ENCODE data around the gene NOL12.
A peak's percentile ranks its signal among the peaks of the same experiment; 100 is the strongest.

NOL12 gene

GRCh38 chr22:37659897-37660708, 26.0 kb upstream of the NOL12 start:
- DNase-seq = no peak

DNA sequence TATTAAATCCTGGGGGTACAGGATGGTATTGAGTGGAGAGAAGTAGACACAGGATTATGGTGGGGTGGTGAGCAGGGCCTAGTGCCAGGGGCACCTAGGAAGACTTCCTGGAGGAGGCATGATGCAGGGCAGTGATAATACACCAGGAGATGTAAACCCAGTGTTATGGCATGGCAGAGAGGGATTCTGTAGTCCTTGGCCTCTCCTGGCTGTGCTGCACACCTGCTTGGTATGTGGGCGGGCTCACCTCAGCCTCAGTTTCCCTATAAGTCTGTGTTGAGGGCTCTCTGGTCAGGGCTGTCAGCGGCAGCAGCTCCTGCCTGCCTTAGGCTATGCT, 25.5 kb upstream of the NOL12 start:
- no peak for DNase-seq

DNA sequence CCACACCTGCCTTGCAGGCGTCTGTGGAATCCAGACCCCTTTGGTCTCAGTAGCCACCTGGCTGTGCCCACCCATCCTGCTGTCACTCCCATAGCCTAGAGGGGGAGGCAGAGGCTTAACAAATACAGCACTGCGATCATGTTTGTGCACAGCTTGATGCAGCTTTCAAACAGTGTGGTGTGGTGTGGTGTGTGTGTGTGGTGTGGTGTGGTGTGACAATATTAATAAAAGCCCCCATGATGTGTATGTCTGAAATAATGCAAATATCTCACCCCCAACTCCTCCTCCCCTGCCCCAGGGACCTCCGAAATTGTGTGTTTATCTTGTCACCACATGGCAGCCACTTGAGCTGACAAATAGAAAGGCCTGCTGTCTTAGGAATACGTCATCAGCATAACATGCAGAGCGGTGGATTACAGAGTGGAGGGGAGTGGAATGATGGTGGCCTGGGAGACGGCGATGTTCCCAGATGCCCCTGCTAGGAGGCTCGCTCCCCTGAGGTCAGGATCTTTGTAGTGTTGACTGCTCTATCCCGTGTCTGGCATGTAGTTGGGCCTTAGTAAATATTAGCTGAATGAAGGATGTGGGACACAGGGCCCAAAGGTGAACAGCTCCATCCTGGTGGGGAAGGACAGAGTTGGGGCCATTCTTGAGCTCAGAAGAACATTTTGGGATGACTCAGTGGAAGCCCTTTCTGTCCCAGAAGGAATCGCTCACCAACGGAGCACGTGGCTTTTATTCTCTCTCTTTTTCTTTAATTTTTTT, 24.8 kb upstream of the NOL12 start:
- peak; percentile 25 for DNase-seq

DNA sequence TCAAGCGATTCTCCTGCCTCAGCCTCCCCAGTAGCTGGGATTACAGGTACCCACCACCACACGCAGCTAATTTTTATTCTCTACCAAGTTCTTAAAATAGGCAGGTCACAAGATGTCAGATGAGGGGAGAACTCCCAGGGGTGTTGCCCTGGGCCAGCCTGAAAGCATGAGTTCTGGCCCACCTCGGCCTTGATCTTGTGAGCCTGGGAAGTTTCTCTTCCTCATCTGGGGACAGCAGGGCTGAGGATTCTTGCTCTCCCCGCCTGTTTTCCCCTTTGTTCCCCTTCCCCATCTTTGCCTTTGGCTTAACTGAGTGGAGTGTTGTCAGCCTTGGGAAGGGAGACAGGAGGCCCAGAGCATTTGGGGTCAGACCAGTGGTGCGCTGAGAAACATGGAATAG, 24.1 kb upstream of the NOL12 start:
- no peak for DNase-seq

- no peak for DNase-seq
Measured at GRCh38 chr22:37663521-37664140, 22.5 kb upstream of the NOL12 start.

GRCh38 chr22:37664249-37665101, 21.7 kb upstream of the NOL12 start:
- no peak for DNase-seq

DNA sequence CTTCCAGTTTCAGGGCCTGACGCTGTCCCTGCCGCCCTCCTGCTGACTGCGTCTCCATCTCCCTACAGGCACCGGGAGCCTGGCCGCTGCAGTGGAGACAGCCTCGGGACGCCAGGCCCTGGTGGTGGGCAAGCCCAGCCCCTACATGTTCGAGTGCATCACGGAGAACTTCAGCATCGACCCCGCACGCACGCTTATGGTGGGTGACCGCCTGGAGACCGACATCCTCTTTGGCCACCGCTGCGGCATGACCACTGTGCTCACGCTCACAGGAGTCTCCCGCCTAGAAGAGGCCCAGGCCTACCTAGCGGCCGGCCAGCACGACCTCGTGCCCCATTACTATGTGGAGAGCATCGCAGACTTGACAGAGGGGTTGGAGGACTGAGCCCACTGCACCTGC, 20.7 kb upstream of the NOL12 start:
- DNase-seq = no peak

- no peak for DNase-seq
Measured at GRCh38 chr22:37669586-37669985, 16.6 kb upstream of the NOL12 start.

DNA sequence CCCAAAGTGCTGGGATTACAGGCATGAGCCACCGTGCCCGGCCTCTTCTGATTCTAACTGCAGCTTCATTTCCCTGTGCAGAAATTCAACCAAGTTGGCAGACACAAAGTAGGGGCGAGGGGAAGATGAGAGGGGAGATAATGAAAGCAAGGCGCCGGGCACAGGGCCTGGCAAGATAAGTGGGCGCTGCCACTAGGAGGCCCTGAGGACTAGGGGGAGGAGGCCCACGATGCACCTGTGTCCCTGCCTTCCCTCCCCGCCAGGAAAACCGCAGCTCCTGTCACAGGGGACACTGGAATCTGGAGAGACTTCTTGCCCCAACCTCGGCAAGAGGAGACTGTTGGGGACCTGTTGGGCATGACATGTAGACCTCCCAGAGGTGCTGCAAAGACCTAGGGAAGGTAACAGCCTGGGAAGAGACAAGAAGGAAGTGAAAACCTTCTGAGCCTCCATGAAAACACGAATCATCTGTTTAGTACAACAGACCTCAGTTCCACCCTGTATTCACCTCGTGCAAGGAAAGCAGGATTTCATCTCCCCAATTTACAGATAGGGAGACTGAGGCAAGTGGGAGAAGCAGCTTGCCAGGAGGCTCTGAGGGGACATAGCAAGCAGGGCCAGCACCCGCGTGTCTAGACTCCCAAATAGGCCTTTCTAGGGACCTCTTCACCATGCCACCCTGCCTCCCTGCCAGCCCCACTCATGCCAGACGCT, 13.8 kb upstream of the NOL12 start:
- no peak for DNase-seq

GRCh38 chr22:37672920-37673455, 13.2 kb upstream of the NOL12 start:
- no peak for DNase-seq

- no peak for DNase-seq
Measured at GRCh38 chr22:37674248-37674647, 11.9 kb upstream of the NOL12 start.

DNA sequence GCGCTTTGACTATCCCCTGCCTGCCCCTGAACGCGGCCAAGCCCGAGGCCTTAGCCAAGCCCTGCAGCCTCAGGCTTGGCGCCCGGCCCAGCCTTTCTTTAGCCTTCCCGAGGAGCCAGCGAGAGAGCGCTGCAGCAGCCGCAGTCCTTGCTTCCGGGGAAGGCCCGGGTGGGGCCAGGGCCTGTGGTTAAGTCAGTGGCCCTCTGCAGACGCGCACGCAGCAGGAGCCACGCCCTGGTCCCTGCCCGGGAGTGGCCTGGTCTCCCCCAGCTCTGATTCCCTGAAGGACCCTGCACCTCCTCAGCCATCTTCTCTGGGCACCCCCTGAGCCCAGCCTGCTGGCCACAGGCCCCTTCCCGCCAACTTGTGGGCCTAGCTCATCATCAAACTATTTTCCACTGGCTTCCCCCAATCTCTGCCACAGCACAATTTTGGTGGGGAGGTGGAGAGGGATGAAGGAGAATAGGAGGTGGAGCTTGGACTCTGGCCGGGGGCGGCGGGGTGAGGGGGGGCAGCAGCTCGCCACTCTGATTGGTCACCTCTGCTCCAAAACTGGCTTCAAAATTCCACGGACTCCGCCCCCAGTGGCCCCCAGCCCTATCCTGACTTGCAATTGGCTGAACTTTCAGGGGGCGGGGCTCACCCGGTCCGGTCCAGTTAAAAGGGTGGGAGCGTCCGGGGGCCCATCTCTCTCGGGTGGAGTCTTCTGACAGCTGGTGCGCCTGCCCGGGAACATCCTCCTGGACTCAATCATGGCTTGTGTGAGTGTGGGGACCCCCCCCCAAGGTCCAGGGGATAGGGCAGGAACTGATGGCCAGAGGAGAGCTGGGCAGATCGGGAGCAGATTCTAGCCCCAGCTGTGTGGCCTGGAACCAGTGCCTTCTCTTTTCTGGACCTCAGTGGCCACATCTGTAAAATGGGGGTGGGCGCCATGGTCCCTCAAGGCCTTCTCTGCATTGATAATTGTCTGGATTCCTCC, 10.9 kb upstream of the NOL12 start, which contains the start of gene LGALS1:
Gene LGALS1 (plus strand): TSS at position 686 of the 979 bp plus-strand sequence. CDS start 67 bp downstream, at position 753.
- peak; percentile 92 for DNase-seq

DNA sequence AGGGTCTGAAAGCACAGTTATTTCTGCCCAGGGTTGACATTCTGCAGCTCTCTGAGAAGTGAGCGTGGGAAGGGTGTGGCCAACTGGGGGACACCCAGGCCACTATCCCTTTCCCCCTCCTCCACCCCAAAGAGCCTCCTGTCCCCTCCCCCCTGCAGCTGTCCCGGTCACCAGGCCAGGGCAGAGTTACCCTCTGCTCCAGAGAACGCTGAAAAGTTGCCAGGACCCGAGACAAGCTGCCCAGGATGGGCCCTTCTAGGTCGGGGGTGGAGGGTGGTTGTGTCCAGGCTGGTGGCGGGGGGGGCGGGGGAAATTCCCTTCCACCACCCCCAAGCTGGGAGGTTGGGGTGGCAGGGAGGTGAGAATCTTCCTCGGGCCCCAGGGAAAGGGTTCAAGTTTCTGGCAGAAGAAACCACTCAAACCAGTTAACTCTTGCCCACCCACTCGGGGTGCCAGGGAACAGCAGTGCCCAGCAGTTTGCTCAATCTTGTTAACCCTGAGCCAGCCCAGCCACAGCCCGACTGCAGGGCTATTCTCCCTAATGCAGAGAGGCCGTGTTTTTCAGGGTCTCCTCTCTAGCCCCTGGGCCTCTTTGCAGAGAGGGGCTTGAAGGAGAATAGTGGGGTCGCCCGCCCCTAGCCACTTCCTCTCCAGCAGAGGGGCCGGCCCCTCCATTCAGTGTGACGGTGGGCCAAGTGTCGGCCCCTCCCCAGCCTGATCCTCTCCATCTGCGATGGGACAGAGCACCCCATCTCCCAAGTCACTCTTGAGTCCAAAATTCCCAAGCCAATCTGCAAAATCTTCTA, 10.0 kb upstream of the NOL12 start:
- no peak for DNase-seq

- peak; percentile 82 for DNase-seq
Measured at GRCh38 chr22:37676736-37677492, 9.2 kb upstream of the NOL12 start.

GRCh38 chr22:37677493-37677974, 8.6 kb upstream of the NOL12 start:
- no peak for DNase-seq

DNA sequence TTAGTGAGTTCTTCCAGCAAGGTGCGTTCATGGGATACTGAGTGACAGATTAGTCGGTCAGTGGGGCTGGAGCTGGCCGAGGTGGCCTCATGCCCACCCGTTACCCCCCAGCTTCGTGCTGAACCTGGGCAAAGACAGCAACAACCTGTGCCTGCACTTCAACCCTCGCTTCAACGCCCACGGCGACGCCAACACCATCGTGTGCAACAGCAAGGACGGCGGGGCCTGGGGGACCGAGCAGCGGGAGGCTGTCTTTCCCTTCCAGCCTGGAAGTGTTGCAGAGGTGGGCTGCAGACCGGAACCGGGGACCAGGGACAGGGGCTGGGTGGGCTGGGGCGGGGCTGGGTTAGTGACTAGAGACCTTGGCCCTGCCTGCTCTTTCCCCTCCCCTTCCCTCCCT, 7.8 kb upstream of the NOL12 start:
- no peak for DNase-seq

DNA sequence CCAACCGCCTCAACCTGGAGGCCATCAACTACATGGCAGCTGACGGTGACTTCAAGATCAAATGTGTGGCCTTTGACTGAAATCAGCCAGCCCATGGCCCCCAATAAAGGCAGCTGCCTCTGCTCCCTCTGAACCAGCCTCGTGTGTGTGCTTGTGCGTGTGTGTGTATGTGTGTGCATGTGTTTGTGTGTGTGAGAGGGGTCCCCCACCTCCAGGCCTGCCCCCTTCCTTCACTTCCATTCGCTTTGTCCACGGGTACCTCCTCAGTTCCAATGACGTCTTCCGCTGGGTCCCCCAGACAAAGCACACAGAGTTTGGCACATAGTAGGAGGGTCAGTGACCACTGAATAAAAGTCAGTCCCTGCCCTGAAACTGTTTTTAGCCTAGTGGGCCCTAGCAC, 6.5 kb upstream of the NOL12 start:
- DNase-seq = no peak

GRCh38 chr22:37680191-37680851, 5.8 kb upstream of the NOL12 start:
- DNase-seq = no peak
